Gastrocnemius medialis (tissue), 4 donors: ENCODE measurements around the gene PTGIS. TPM values are rescaled to one million over a fixed set of nuclear protein-coding genes. Genes with fewer than 3 reads are reported as not detected.

Experiments
- ATAC-seq, 2 donors: fragments of 150-250 bp; one replicate each; pipeline ENCODE4 v1.9.1; 2016
- DNase-seq, 2 donors: peaks; one replicate each; pipeline ENCODE4 v3.0.0-alpha.2; 2019
- H3K27ac ChIP-seq, 4 donors: fragments of 200-600 bp; sonication (generic); 1 replicate in 1 of 4; 2 replicates in 3 of 4; pipeline ENCODE4 v1.5.1; 2016 to 2018; ENCODE audit warnings: mild to moderate bottlenecking in 2 of 4, moderate library complexity in 1 of 4
- H3K27me3 ChIP-seq, 3 donors: fragments of 200-600 bp; sonication (generic) in 2 of 3; 1 replicate in 1 of 3; 2 replicates in 2 of 3; pipeline versions ENCODE4 v1.5.1 to v1.6.0; 2016 to 2019; ENCODE audit warnings: mild to moderate bottlenecking in 1 of 3, moderate library complexity in 1 of 3
- H3K36me3 ChIP-seq, 2 donors: fragments of 200-600 bp; sonication (generic) in 1 of 2; one replicate each; pipeline ENCODE4 v1.5.1; 2017 to 2018
- H3K4me1 ChIP-seq, 2 donors: fragments of 200-600 bp; sonication (generic) in 1 of 2; one replicate each; pipeline ENCODE4 v1.5.1; 2016 to 2017; ENCODE audit warnings: mild to moderate bottlenecking in 2 of 2
- H3K4me3 ChIP-seq, 4 donors: fragments of 200-600 bp; sonication (generic) in 3 of 4; 1 replicate in 1 of 4; 2 replicates in 3 of 4; pipeline ENCODE4 v1.5.1; 2016 to 2019; ENCODE audit warnings: mild to moderate bottlenecking in 2 of 4
- H3K9me3 ChIP-seq, 3 donors: fragments of 200-600 bp; sonication (generic) in 2 of 3; 1 replicate in 1 of 3; 2 replicates in 2 of 3; pipeline ENCODE4 v1.5.1; 2016 to 2019
- POLR2A ChIP-seq, 2 donors: fragments of 450-650 bp; IDR thresholded peaks; one replicate each; pipeline ENCODE4 v1.6.1; 2017; ENCODE audit warnings: antibody characterized with exemption in 2 of 2, mild to moderate bottlenecking in 2 of 2, moderate library complexity in 2 of 2
- in situ Hi-C, 4 donors: fragments of 200-750 bp; cut with MboI; loops; one replicate each; pipeline versions ENCODE4 v1.15.0 to v1.8.0; 2017; ENCODE audit warnings: low sequenced_read_pairs in 4 of 4
- intact Hi-C: fragments of 100-400 bp; cut with DNase I; formaldehyde crosslinking; loops from one replicate; pipeline ENCODE4 v1.15.1; 2023; ENCODE audit warnings: low total_unique reads
- total RNA-seq, 4 donors: library from RNA; depleted of rRNA; stranded (reverse); fragments of >200 nt; gene quantifications; one replicate each; pipeline versions ENCODE4 v1.1.0 to v1.2.3, GENCODE V29; 2016
- TF ChIP-seq, protein P1 (sequence below), 5 experiments: fragments of 450-650 bp in 3 of 5; fragments of 200-600 bp in 2 of 5; sonication (generic) in 2 of 5; IDR thresholded peaks in 4 of 5; conservative IDR thresholded peaks in 1 of 5; 1 replicate in 4 of 5; 2 replicates in 1 of 5; pipeline ENCODE4 v1.5.1; 2016 to 2019; ENCODE audit warnings: antibody characterized with exemption in 5 of 5, mild to moderate bottlenecking in 3 of 5, moderate library complexity in 3 of 5

Gene PTGIS
- total RNA-seq, 4 donors from 2014 or later, result 4.5 to 13.1 (median 9.5) TPM

DNA sequence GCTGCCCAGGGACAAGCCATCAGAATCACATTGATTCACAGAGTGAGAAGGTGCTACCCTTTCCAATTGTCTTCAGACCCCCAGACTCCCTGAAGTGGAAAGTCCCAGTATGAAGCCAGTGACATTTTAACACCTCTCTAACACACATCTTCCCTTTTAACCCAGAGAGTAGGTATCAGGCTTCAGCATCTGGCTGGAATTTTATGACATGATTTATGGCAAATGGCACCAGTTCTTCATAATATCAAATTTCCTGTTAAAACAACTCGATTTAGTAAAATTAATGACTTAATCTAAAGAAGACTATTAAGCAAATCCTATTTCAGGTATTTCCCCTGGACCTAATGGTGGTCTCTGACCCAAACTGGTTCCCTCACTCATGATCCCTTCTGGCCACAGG lies 110.5 kb downstream of the PTGIS start:
- DNase-seq (no peak), ATAC-seq (no peak)
- intact Hi-C loops, result no loop called here
- TF ChIP-seq, protein P1, sequence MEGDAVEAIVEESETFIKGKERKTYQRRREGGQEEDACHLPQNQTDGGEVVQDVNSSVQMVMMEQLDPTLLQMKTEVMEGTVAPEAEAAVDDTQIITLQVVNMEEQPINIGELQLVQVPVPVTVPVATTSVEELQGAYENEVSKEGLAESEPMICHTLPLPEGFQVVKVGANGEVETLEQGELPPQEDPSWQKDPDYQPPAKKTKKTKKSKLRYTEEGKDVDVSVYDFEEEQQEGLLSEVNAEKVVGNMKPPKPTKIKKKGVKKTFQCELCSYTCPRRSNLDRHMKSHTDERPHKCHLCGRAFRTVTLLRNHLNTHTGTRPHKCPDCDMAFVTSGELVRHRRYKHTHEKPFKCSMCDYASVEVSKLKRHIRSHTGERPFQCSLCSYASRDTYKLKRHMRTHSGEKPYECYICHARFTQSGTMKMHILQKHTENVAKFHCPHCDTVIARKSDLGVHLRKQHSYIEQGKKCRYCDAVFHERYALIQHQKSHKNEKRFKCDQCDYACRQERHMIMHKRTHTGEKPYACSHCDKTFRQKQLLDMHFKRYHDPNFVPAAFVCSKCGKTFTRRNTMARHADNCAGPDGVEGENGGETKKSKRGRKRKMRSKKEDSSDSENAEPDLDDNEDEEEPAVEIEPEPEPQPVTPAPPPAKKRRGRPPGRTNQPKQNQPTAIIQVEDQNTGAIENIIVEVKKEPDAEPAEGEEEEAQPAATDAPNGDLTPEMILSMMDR (IDR thresholded peaks at IDR 0.05 in 4 of 5, conservative IDR thresholded peaks at IDR 0.05 in 1 of 5), result no peak
- TF ChIP-seq POLR2A (IDR thresholded peaks at IDR 0.05), result no peak
- Histone ChIP-seq H3K4me1 (peaks cover 0 to 11% of the 10 kb centered on the region in 2 donors), H3K36me3 (no peaks in the 10 kb centered on the region), H3K27ac (no peak overlapping the region), H3K4me3 (no peak overlapping the region), H3K9me3 (no peaks in the 10 kb centered on the region), H3K27me3 (no peaks in the 10 kb centered on the region)
- in situ Hi-C loops, result no loop called here

- in situ Hi-C loops, result no loop called here
These were observed 111.3 kb downstream of the PTGIS start for GRCh38 chr20:49456646-49457045.

DNA sequence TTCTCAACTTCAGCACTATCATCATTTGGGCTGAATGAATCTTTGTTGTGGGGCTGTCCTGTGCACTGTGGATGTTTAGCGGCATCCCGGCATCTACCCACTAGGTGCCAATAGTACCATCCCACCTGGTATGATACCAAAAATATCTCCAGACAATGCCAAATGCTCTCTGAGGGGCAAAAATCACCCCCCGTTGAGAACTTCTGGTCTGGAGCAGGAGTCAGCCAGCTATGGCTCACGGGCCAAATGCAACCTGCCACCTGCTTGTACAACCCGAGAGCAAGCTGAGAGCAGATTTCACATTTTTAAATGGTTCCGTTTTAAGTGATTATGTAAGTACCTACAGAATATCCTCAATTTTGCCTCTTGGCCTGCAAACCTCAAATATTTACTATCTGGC lies 112.2 kb downstream of the PTGIS start:
- in situ Hi-C loops, result no loop called here
- intact Hi-C loops, result no loop called here
- no peak for ATAC-seq

More at GRCh38 chr20:49456646-49457045, 111.3 kb downstream of the PTGIS start:
- no peak overlapping the region for H3K27ac ChIP-seq
- H3K4me1 ChIP-seq, result peaks cover 0 to 19% of the 10 kb centered on the region in 2 donors
- H3K4me3 ChIP-seq, result no peak overlapping the region
- no peak for TF ChIP-seq POLR2A (IDR thresholded peaks at IDR 0.05)
- TF ChIP-seq, protein P1 (IDR thresholded peaks at IDR 0.05 in 4 of 5, conservative IDR thresholded peaks at IDR 0.05 in 1 of 5), result no peak
- DNase-seq (no peak), ATAC-seq (no peak)
- no peaks in the 10 kb centered on the region for H3K27me3 ChIP-seq
- no peaks in the 10 kb centered on the region for H3K9me3 ChIP-seq
- intact Hi-C loops, result no loop called here
- H3K36me3 ChIP-seq, result no peaks in the 10 kb centered on the region

More for the DNA sequence above, 112.2 kb downstream of the PTGIS start:
- Histone ChIP-seq H3K4me3 (no peak overlapping the region), H3K9me3 (no peaks in the 10 kb centered on the region), H3K27me3 (no peaks in the 10 kb centered on the region), H3K27ac (no peak overlapping the region), H3K36me3 (no peaks in the 10 kb centered on the region), H3K4me1 (peaks cover 0 to 19% of the 10 kb centered on the region in 2 donors)
- no peak for DNase-seq
- TF ChIP-seq, protein P1 (IDR thresholded peaks at IDR 0.05 in 4 of 5, conservative IDR thresholded peaks at IDR 0.05 in 1 of 5), result no peak
- TF ChIP-seq POLR2A (IDR thresholded peaks at IDR 0.05), result no peak

Other genes with a start within 250 kb of the PTGIS start
- 10 to 100 TPM in 2 of 4 donors, 1 to 10 TPM in 2; 6.6 to 34.7 (median 9.4) TPM for gene KCNB1, start 85.5 kb downstream of the PTGIS start, total RNA-seq
- gene B4GALT5, start 145.7 kb upstream of the PTGIS start, total RNA-seq, result 10 to 100 TPM; 27.6 to 75.2 (median 56.4) TPM
- gene SLC9A8, start 244.7 kb upstream of the PTGIS start, total RNA-seq, result 10 to 100 TPM; 12.4 to 20.4 (median 15.1) TPM